ENCODE measurements around the gene ANAPC7.

Gene ANAPC7

DNA sequence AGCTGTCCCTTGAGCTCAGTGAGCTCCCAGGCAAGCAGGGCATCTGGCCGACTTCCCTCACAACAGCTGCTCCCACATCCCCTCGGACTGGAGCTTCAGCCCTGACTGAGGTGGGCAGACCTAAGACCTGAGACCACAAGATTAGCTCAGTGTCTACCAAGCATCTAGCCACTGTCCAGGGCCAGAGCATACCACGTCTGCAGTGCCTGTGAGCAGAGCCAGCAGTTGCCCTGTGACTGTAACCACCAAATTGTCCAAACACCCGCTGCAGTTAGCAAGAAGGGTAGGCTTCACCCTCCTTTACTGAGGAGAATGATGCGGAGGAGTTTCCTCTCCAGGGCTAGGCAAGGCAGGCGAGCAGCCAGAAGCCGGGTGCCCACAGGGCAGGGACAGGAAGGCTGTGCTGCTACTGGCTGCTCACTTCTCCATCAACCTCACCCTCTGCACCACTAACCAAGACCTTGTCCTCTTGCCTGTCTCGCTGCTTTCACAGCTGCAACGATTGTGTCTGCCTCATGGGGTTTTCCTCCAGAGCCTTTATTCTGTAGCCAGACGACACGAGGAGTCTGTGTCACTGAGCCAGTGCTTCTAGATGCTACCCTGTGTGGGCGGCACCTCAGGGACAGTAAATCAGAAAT lies 53.9 kb downstream of the ANAPC7 start:
- POLR2A ChIA-PET: no interaction called here
- no peak for DNase-seq (ENCODE audit: low read depth, low spot score)
- no peak overlapping the region for H3K4me3 ChIP-seq (ENCODE audit: low read depth, low read length)
- TF ChIP-seq, protein P1, sequence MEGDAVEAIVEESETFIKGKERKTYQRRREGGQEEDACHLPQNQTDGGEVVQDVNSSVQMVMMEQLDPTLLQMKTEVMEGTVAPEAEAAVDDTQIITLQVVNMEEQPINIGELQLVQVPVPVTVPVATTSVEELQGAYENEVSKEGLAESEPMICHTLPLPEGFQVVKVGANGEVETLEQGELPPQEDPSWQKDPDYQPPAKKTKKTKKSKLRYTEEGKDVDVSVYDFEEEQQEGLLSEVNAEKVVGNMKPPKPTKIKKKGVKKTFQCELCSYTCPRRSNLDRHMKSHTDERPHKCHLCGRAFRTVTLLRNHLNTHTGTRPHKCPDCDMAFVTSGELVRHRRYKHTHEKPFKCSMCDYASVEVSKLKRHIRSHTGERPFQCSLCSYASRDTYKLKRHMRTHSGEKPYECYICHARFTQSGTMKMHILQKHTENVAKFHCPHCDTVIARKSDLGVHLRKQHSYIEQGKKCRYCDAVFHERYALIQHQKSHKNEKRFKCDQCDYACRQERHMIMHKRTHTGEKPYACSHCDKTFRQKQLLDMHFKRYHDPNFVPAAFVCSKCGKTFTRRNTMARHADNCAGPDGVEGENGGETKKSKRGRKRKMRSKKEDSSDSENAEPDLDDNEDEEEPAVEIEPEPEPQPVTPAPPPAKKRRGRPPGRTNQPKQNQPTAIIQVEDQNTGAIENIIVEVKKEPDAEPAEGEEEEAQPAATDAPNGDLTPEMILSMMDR (IDR thresholded peaks at IDR 0.05; ENCODE audit: insufficient read depth, low read length, missing control alignments): no peak
- CTCF ChIA-PET: interaction anchor here (0.8 to 1.6 kb wide), 4 partner anchors 9 to 81 kb away, joined by 3 to 4 read pairs (median 3); no protein-coding TSS in a partner anchor

DNA sequence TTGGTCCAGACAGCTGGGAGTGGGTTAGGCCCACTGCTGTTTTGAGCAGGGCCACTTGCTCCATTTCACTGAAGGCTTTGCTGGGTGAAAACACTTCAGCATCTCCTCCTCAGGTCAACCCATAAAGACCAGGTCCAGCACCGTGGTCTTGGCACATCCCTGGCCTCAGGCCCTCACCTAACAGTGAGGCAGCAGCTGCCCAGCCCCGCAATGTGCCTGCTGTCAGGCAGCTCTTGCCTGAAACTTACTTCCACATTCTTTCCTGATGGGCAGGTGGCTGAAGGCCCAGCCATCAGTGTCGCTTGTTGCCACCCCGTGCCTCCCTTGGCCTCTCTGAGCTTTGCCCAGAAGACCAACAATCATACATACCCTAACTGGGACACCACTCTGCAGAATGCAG lies 54.4 kb downstream of the ANAPC7 start:
- CTCF ChIA-PET: interaction anchor here (1.3 to 1.6 kb wide), 2 partner anchors 9 to 11 kb away, joined by 3 to 4 read pairs; no protein-coding TSS in a partner anchor
- no peak for DNase-seq (ENCODE audit: low read depth, low spot score)
- POLR2A ChIA-PET: no interaction called here
- TF ChIP-seq, protein P1 (IDR thresholded peaks at IDR 0.05; ENCODE audit: insufficient read depth, low read length, missing control alignments): no peak
- no peak overlapping the region for H3K4me3 ChIP-seq (ENCODE audit: low read depth, low read length)

DNA sequence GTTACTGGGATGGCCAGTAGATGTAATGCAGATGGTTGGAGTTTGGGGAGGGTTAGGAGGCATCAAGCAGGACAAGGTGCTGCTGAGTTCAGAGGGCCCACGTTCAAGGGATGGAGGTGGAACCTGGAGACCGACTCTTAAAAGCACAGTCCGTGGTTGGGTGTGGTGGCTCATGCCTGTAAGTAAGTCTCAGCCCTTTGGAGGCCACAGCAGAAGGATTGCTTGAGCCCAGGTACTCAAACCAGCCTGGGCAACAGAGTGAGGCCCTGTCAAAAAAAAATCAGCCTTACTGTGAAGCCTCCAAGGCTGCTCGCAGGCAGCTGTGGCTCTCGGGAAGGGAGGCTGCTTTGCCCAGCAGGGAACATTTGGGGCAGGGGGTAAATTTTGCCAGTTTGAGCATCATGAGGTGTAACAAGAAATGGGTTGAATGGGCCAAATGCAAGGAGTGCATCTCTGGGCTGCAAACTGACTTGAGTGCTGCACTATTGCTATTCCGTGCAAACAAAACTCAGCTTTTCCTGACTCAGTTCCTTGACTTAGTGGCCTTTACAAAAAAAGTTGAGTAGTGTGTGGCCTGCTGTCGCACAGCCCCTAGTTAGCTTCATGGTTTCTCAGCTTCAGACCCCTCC lies 55.0 kb downstream of the ANAPC7 start:
- ChIA-PET POLR2A (no interaction called here), CTCF (interaction anchor here (1.3 to 1.6 kb wide), 2 partner anchors 10 to 11 kb away, joined by 3 to 4 read pairs; no protein-coding TSS in a partner anchor)
- TF ChIP-seq, protein P1 (IDR thresholded peaks at IDR 0.05; ENCODE audit: insufficient read depth, low read length, missing control alignments): no peak
- no peak for DNase-seq (ENCODE audit: low read depth, low spot score)
- no peak overlapping the region for H3K4me3 ChIP-seq (ENCODE audit: low read depth, low read length)

DNA sequence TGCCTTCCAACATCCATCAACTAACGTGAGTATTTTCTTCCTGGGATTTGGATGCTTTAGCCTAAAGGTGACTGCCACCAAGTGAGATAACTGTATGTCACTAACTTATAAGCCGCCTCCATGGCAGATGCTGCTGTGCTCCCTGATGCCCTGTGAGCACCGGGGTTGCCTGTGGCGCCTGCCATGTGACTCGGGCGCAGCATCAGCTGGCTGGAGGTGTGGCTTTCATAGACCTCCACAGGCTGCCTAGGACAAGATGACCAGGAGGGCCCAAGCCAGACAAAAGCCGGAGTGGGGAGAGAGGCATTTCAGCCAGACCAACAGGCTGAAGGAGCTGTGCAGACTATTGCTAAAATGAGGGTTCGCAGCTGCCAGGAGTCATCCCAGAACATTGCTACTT lies 55.7 kb downstream of the ANAPC7 start:
- TF ChIP-seq, protein P1 (IDR thresholded peaks at IDR 0.05; ENCODE audit: insufficient read depth, low read length, missing control alignments): no peak
- no peak overlapping the region for H3K4me3 ChIP-seq (ENCODE audit: low read depth, low read length)
- DNase-seq (ENCODE audit: low read depth, low spot score): no peak
- CTCF ChIA-PET: no interaction called here
- POLR2A ChIA-PET: no interaction called here

DNA sequence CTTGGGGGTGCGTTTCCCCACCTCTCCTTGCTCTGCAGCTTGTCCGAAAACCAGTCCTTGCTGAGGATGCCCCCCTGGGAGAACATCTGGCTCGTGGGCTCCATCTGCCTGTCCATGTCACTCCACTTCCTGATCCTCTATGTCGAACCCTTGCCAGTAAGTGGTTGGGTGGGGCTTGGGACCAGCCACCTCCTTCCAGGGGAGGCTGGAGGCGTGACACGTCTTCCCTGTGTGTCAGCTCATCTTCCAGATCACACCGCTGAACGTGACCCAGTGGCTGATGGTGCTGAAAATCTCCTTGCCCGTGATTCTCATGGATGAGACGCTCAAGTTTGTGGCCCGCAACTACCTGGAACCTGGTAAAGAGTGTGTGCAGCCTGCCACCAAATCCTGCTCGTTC lies 57.5 kb downstream of the ANAPC7 start:
- POLR2A ChIA-PET: no interaction called here
- TF ChIP-seq, protein P1 (IDR thresholded peaks at IDR 0.05; ENCODE audit: insufficient read depth, low read length, missing control alignments): no peak
- no peak for DNase-seq (ENCODE audit: low read depth, low spot score)
- H3K4me3 ChIP-seq (ENCODE audit: low read depth, low read length): no peak overlapping the region
- CTCF ChIA-PET: interaction anchor here (0.7 kb wide), 1 partner anchor 8 kb away, joined by 3 read pairs; no protein-coding TSS in a partner anchor

DNA sequence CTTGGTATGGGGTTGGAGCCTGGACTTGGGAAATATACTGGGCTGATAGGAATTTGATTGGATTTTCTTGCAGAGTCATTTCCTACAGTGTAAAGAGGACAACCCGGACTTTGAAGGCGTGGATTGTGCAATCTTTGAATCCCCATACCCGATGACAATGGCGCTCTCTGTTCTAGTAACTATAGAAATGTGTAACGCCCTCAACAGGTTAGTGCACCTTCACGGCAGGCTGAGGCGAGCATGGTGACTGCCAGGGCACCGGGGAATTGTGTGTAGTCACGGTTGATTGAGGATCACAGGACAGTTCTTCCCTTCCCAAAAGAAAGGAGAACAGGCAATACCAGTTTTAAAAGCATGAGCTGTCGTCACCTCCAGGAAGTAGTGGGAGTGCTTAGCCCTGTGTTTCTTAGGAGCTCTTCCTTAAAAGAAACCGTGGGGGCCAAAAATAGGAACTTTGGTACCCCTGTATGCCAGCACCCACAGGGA lies 58.3 kb downstream of the ANAPC7 start:
- POLR2A ChIA-PET: no interaction called here
- TF ChIP-seq, protein P1 (IDR thresholded peaks at IDR 0.05; ENCODE audit: insufficient read depth, low read length, missing control alignments): no peak
- CTCF ChIA-PET: interaction anchor here (0.7 kb wide), 1 partner anchor 9 kb away, joined by 3 read pairs; no protein-coding TSS in a partner anchor
- DNase-seq (ENCODE audit: low read depth, low spot score): no peak
- no peak overlapping the region for H3K4me3 ChIP-seq (ENCODE audit: low read depth, low read length)

Measured in AG04449 (cell line).